Measurements from ENCODE around the gene KANK2.
A peak's percentile ranks its signal among the peaks of the same experiment; 100 is the strongest.
"Not testable (repeated sequence)": the region's sequence is repeated elsewhere in the genome, so short reads cannot be mapped to it uniquely, and the experiment has no call there.

KANK2 gene

GRCh38 chr19:11145536-11145924 lies 51.8 kb downstream of the KANK2 start:
- no peak overlapping the region for H3K4me3 ChIP-seq (ENCODE audit: low read depth, low read length)
- TF ChIP-seq CTCF (IDR thresholded peaks at IDR 0.05; ENCODE audit: low read depth, low read length, missing control alignments), result no peak
- in situ Hi-C loops (cut with HindIII; ENCODE audit: low sequenced_read_pairs), result no loop called here
- no peak for DNase-seq (ENCODE audit: low read depth)

- in situ Hi-C loops (cut with HindIII; ENCODE audit: low sequenced_read_pairs), result no loop called here
- no peak overlapping the region for H3K4me3 ChIP-seq (ENCODE audit: low read depth, low read length)
- peak; percentile 86 for DNase-seq (ENCODE audit: low read depth)
Measured at GRCh38 chr19:11142528-11143171, 54.7 kb downstream of the KANK2 start.

GRCh38 chr19:11141937-11142527 lies 55.3 kb downstream of the KANK2 start:
- no peak overlapping the region for H3K4me3 ChIP-seq (ENCODE audit: low read depth, low read length)
- DNase-seq (ENCODE audit: low read depth), result no peak
- in situ Hi-C loops (cut with HindIII; ENCODE audit: low sequenced_read_pairs), result no loop called here
- TF ChIP-seq CTCF (IDR thresholded peaks at IDR 0.05; ENCODE audit: low read depth, low read length, missing control alignments), result peak; percentile 4

More at GRCh38 chr19:11142528-11143171, 54.7 kb downstream of the KANK2 start:
- no peak for TF ChIP-seq CTCF (IDR thresholded peaks at IDR 0.05; ENCODE audit: low read depth, low read length, missing control alignments)

GRCh38 chr19:11140896-11141295 lies 56.4 kb downstream of the KANK2 start:
- no peak overlapping the region for H3K4me3 ChIP-seq (ENCODE audit: low read depth, low read length)
- no peak for DNase-seq (ENCODE audit: low read depth)
- in situ Hi-C loops (cut with HindIII; ENCODE audit: low sequenced_read_pairs), result no loop called here
- no peak for TF ChIP-seq CTCF (IDR thresholded peaks at IDR 0.05; ENCODE audit: low read depth, low read length, missing control alignments)

GRCh38 chr19:11140023-11140538 lies 57.3 kb downstream of the KANK2 start:
- H3K4me3 ChIP-seq (ENCODE audit: low read depth, low read length); DNase-seq (ENCODE audit: low read depth); in situ Hi-C loops (cut with HindIII; ENCODE audit: low sequenced_read_pairs): not testable (repeated sequence)

GRCh38 chr19:11138601-11139300 lies 58.6 kb downstream of the KANK2 start:
- DNase-seq (ENCODE audit: low read depth), result no peak
- TF ChIP-seq CTCF (IDR thresholded peaks at IDR 0.05; ENCODE audit: low read depth, low read length, missing control alignments), result no peak
- in situ Hi-C loops (cut with HindIII; ENCODE audit: low sequenced_read_pairs), result no loop called here
- no peak overlapping the region for H3K4me3 ChIP-seq (ENCODE audit: low read depth, low read length)
